Stimulated activated naive B cell treated with anti-CD40 and anti-IgM and Interleukin-4, amounts not matched to agents 10 μg/mL and 1 μg/mL and 100 μg/mL, for 72 hours (primary cell): Measurements from ENCODE around the gene TAF9B.
A peak's percentile ranks its signal among the peaks of the same experiment; 100 is the strongest.
"Not testable (repeated sequence)": the region's sequence is repeated elsewhere in the genome, so short reads cannot be mapped to it uniquely, and the experiment has no call there.

Experiments
- ATAC-seq, 2 donors: fragments of 150-1000 bp; cut with Tn5 transposase; replicated peaks; 2 replicates each; pipeline ENCODE4 v1.10.0; 2021; ENCODE audit warnings: moderate library complexity in 1 of 2
- DNase-seq: peaks from one replicate; pipeline ENCODE4 v3.0.0; 2021
- H3K27ac Mint-ChIP-seq: one replicate; pipeline ENCODE4 v1.8.0; 2022; ENCODE audit warnings: mild to moderate bottlenecking, mixed read lengths
- H3K27me3 Mint-ChIP-seq, 2 donors: one replicate each; pipeline ENCODE4 v1.8.0; 2022; ENCODE audit warnings: mixed read lengths in 2 of 2
- H3K36me3 Mint-ChIP-seq, 2 donors: one replicate each; pipeline ENCODE4 v1.8.0; 2022; ENCODE audit warnings: mixed read lengths in 2 of 2, mild to moderate bottlenecking in 1 of 2
- H3K4me1 Mint-ChIP-seq, 2 donors: one replicate each; pipeline ENCODE4 v1.8.0; 2022; ENCODE audit warnings: mixed read lengths in 2 of 2, mild to moderate bottlenecking in 1 of 2
- H3K4me3 Mint-ChIP-seq, 2 donors: one replicate each; pipeline ENCODE4 v1.8.0; 2022; ENCODE audit warnings: mild to moderate bottlenecking in 2 of 2, mixed read lengths in 2 of 2, moderate library complexity in 1 of 2
- H3K9me3 Mint-ChIP-seq, 2 donors: one replicate each; pipeline ENCODE4 v1.8.0; 2022; ENCODE audit warnings: mixed read lengths in 2 of 2, mild to moderate bottlenecking in 1 of 2

The TAF9B gene

DNA sequence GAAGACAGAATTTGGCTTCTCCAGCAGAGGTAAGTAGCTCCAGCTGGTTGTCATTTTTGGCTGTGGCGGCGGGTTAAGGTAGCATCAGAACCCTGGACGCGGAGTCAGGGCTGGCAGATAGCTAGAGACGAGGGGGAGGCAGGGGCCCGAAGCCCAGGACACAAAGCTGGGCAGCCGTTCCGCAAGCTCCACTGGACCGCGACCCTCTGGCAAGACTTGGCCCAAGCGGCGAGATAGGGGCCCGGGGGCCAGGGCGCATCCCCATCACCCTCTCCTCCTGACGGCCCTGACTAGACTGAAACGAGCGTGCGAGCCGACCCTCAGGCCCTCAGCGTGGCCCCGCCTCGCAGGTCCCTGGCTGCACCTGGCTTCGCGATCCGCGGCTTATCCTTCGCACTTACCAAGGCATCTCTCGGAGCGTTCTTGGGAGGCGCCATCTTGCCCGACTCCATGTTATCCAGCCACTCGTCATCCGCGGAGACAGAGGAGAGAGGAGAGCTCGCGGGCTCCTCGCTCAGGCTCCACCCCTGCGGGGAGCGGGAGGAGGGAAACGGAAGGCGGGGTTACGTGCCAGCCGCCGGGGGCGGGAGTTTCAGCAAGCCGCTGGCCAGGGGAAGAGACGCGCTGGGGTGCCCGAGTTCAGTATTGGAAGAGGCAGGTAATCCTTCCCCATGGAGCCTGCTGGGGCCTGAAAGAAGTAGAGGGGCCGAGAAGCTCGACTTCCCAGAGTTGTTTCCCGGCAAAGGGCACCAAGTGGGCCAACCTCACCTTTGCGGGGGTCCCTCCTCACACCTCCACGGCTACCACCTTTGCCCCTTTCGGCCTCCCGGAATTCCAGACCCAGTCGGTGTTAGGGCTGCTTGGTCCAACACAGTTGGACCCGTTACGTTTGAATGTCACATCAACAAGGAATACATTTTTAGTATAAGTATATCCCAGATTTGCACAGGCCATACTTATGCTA is at the start of gene TAF9B:
Gene TAF9B (minus strand): TSS at position 491 of the 964 bp plus-strand sequence. CDS start 39 bp downstream, at position 452.
- peaks cover 2 to 5% of the 10 kb centered on the region in 2 donors for H3K4me1 Mint-ChIP-seq
- peaks cover 0 to 2% of the 10 kb centered on the region in 2 donors for H3K36me3 Mint-ChIP-seq
- peak within 1 kb of the TSS; percentile 89 to 94 for H3K4me3 Mint-ChIP-seq
- peaks cover 4 to 8% of the 10 kb centered on the region in 2 donors for H3K9me3 Mint-ChIP-seq
- no peaks in the 10 kb centered on the region for H3K27me3 Mint-ChIP-seq
- peak; percentile 79 for DNase-seq
- peak within 1 kb of the TSS; percentile 94 for H3K27ac Mint-ChIP-seq
- ATAC-seq, result peak; percentile 97 to 98

DNA sequence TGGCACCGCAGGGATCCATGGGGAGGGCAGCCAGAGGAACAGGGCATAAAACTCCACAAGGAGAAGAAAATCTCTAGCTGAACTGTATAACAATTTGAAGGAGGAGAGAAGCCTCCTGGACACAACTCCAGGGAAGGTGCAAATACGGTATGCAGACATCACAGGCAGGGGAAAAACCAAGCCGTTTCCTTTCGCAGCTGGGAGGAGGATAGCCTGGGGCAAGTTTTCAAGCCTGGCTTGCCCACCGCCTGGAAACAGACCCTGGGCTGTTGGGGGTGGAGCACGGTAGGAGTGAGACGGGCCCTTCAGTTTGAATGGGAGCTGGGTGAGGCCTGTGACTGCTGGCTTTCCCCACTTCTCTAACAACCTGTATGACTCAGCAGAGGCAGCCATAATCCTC is 43.4 kb upstream of the TAF9B start:
- Mint-ChIP-seq H3K4me1 (no peaks in the 10 kb centered on the region), H3K27ac (no peak overlapping the region), H3K4me3 (no peak overlapping the region), H3K27me3 (peaks cover 15 to 18% of the 10 kb centered on the region in 2 donors), H3K9me3 (peaks cover 0 to 1% of the 10 kb centered on the region in 2 donors), H3K36me3 (no peaks in the 10 kb centered on the region)
- ATAC-seq (no peak), DNase-seq (no peak)

DNA sequence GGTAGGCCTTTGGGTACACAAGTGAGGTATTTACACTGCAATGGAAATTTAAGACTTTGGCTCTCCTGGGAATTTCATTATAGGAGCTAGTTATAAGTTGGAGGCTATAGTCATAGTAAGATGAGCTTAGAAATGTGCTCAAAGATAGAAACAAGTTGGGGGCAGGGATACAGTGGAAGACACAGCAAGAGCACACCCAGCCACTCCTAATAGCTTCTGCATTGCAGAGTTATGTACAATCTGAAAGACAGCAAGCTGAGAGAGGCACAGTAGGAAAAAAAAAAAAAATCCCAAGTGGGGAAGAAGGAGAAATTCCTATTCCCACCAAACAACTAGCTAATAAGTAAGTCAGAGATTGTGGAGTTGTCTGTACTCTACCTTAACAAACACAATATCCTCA is 41.9 kb upstream of the TAF9B start:
- Mint-ChIP-seq H3K36me3 (no peaks in the 10 kb centered on the region), H3K27me3 (peaks cover 16 to 18% of the 10 kb centered on the region in 2 donors), H3K9me3 (peaks cover 0 to 1% of the 10 kb centered on the region in 2 donors), H3K4me3 (no peak overlapping the region), H3K4me1 (no peaks in the 10 kb centered on the region), H3K27ac (no peak overlapping the region)
- no peak for DNase-seq
- ATAC-seq, result no peak

- Mint-ChIP-seq H3K27ac (no peak overlapping the region), H3K9me3 (no peaks in the 10 kb centered on the region), H3K36me3 (no peaks in the 10 kb centered on the region)
These were observed 28.6 kb upstream of the TAF9B start for GRCh38 chrX:78168065-78168464.

DNA sequence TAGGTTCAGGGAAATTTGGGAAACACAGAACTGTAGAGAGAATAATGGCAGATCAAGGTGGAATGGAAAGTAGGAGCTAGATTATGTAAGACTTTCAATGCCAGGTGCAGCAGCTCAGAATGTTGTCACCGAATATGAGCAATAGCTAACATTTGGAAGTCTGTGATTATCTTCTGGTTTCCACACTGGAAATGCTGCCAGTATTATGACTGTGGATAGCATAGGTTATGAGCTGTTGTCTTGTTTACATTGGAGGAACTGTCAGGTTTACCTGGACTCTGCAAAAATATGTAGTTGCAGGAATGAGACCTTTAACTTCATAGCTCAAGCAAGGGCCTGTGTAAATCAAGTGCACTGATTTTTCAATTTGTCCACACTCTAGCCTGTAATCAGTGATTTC is 26.0 kb upstream of the TAF9B start:
- no peak for ATAC-seq
- Mint-ChIP-seq H3K27me3 (no peaks in the 10 kb centered on the region), H3K27ac (no peak overlapping the region), H3K36me3 (no peaks in the 10 kb centered on the region), H3K4me1 (peaks cover 0 to 2% of the 10 kb centered on the region in 2 donors), H3K9me3 (no peaks in the 10 kb centered on the region), H3K4me3 (no peak overlapping the region)
- no peak for DNase-seq

More at GRCh38 chrX:78168065-78168464, 28.6 kb upstream of the TAF9B start:
- H3K4me3 Mint-ChIP-seq, result no peak overlapping the region
- ATAC-seq (no peak), DNase-seq (no peak)
- H3K4me1 Mint-ChIP-seq, result no peaks in the 10 kb centered on the region
- H3K27me3 Mint-ChIP-seq, result no peaks in the 10 kb centered on the region

GRCh38 chrX:78163175-78163574 is 23.7 kb upstream of the TAF9B start:
- H3K4me3 Mint-ChIP-seq, ATAC-seq, H3K27me3 Mint-ChIP-seq, H3K27ac Mint-ChIP-seq, H3K9me3 Mint-ChIP-seq, H3K4me1 Mint-ChIP-seq, DNase-seq, H3K36me3 Mint-ChIP-seq: not testable (repeated sequence)

DNA sequence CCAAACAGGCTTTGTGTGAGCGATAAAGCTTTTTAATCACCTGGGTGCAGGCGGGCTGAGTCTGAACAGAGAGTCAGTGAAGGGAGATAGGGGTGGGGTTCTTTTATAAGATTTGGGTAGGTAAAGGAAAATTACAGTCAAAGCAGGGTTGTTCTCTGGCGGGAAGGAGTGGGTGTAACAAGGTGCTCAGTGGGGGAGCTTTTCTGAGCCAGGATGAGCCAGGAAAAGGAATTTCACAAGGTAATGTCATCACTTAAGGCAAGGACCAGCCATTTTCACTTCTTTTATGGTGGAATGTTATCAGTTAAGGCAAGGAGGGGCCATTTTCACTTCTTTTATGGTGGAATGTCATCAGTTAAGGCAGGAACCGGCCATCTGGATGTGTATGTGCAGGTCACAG is 21.3 kb upstream of the TAF9B start:
- not testable (repeated sequence) for H3K27ac Mint-ChIP-seq, H3K36me3 Mint-ChIP-seq, H3K4me3 Mint-ChIP-seq, H3K4me1 Mint-ChIP-seq, DNase-seq, ATAC-seq, H3K9me3 Mint-ChIP-seq
- peaks cover 5 to 13% of the 10 kb centered on the region in 2 donors for H3K27me3 Mint-ChIP-seq

DNA sequence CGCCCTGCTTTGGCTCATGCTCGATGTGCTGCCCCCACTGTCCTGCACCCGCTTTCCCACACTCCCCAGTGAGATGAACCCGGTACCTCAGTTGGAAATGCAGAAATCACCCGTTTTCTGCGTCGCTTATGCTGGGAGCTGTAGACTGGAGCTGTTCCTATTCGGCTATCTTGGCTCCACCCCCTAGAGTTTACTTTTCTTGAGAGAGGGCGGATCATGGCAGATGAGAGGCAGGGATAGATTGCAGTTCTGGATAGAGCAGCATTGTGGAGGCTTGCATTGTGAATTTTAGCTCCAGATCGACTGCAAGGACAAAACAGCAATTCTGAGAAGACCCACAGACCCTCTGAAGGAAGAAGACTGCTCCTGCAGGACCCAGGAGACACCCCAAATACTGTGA is 18.4 kb upstream of the TAF9B start:
- H3K27me3 Mint-ChIP-seq, result peaks cover 5 to 21% of the 10 kb centered on the region in 2 donors
- not testable (repeated sequence) for H3K9me3 Mint-ChIP-seq, H3K27ac Mint-ChIP-seq, ATAC-seq, DNase-seq, H3K36me3 Mint-ChIP-seq, H3K4me1 Mint-ChIP-seq, H3K4me3 Mint-ChIP-seq

DNA sequence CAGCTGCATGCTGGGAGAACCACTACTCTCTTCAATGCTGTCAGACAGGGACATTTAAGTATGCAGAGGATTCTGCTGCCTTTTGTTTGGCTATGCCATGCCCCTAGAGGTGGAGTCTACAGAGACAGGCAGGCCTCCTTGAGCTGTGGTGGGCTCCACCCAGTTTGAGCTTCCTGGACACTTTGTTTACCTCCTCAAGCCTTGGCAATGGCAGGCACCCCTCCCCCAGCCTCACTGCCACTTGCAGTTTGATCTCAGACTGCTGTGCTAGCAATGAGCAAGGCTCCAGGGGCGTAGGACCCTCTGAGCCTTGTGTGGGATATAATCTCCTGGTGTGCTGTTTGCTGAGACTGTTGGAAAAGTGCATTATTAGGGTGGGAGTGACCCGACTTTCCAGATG is 17.9 kb upstream of the TAF9B start:
- ATAC-seq, H3K4me3 Mint-ChIP-seq: not testable (repeated sequence)

GRCh38 chrX:78147002-78147540 is 7.6 kb upstream of the TAF9B start:
- peaks cover 10 to 18% of the 10 kb centered on the region in 2 donors for H3K9me3 Mint-ChIP-seq
- not testable (repeated sequence) for H3K27ac Mint-ChIP-seq, H3K4me3 Mint-ChIP-seq, DNase-seq, H3K4me1 Mint-ChIP-seq, ATAC-seq, H3K36me3 Mint-ChIP-seq
- H3K27me3 Mint-ChIP-seq, result peaks cover 0 to 11% of the 10 kb centered on the region in 2 donors

More for the DNA sequence above, 17.9 kb upstream of the TAF9B start:
- H3K4me1 Mint-ChIP-seq, H3K9me3 Mint-ChIP-seq, H3K36me3 Mint-ChIP-seq, H3K27ac Mint-ChIP-seq, DNase-seq: not testable (repeated sequence)
- peaks cover 5 to 21% of the 10 kb centered on the region in 2 donors for H3K27me3 Mint-ChIP-seq

GRCh38 chrX:78140206-78140605 is 756 bp upstream of the TAF9B start:
- H3K36me3 Mint-ChIP-seq, result peaks cover 0 to 2% of the 10 kb centered on the region in 2 donors
- H3K27ac Mint-ChIP-seq, result peak overlapping the region; percentile 94
- DNase-seq (no peak), ATAC-seq (no peak)
- H3K27me3 Mint-ChIP-seq, result no peaks in the 10 kb centered on the region
- H3K4me3 Mint-ChIP-seq, result peak overlapping the region; percentile 71 to 89
- peaks cover 4 to 8% of the 10 kb centered on the region in 2 donors for H3K9me3 Mint-ChIP-seq
- H3K4me1 Mint-ChIP-seq, result peaks cover 2 to 5% of the 10 kb centered on the region in 2 donors

DNA sequence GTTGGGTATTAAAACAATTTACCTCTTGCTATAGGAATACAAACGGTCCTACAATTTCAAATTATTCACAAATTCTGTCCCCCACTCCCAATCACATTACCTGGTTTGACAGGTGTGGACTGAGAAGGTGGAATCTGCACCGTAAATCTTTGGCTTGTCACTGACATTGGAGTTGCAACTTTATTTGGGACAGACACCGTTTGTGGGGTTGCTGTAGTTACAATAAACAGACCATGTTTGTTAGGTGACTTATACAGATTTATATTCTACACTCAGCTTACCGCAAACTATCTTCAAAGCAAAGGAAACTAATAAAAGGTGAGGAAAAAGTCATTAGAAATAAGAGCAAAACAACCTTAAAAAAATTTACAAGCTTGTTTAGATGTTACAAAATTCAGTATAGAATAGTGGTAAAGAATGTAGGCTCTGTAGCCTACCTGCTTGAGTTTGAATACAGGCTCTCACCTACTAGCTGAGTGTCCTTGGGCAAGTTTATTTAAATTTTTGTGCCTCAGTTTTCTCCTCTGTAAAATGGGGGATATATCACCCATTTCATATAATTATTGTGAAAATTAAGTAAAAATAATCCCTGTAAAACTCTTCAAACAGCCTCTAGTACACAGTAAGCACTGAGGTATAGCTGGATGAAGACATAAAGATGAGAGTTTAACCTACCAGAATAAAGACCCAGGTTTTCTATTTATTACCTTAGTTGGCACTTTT is 6.1 kb downstream of the TAF9B start:
- Mint-ChIP-seq H3K27me3 (no peaks in the 10 kb centered on the region), H3K4me3 (no peak overlapping the region), H3K36me3 (peaks cover 2 to 3% of the 10 kb centered on the region in 2 donors), H3K27ac (no peak overlapping the region), H3K4me1 (peaks cover 0 to 2% of the 10 kb centered on the region in 2 donors), H3K9me3 (no peaks in the 10 kb centered on the region)
- no peak for ATAC-seq
- DNase-seq, result no peak

DNA sequence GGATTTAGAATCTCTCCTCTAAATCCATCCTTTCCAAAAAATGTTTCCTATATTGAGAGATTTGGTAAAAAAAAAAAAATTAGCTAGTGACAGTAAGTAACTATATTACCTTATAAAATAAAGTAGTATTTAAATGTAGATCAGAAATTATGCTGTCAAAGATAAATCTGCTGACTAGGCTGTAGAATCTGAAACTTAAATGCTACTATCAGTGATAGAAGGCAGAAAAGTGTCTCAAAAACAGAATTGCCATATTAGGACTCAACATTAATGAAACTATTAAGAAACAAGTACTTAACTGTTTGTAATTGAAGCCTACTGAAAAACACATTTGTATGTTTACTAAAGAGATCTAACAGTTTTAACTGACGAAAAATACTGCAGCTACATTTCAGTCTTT is 8.3 kb downstream of the TAF9B start:
- Mint-ChIP-seq H3K36me3 (peaks cover 2 to 11% of the 10 kb centered on the region in 2 donors), H3K4me1 (peaks cover 2 to 6% of the 10 kb centered on the region in 2 donors), H3K4me3 (no peak overlapping the region), H3K9me3 (no peaks in the 10 kb centered on the region), H3K27ac (no peak overlapping the region), H3K27me3 (no peaks in the 10 kb centered on the region)
- ATAC-seq (no peak), DNase-seq (no peak)

- no peaks in the 10 kb centered on the region for H3K27me3 Mint-ChIP-seq
- no peak for ATAC-seq
- no peak overlapping the region for H3K4me3 Mint-ChIP-seq
- H3K27ac Mint-ChIP-seq, result no peak overlapping the region
- DNase-seq, result no peak
- no peaks in the 10 kb centered on the region for H3K9me3 Mint-ChIP-seq
- H3K36me3 Mint-ChIP-seq, result peaks cover 2 to 11% of the 10 kb centered on the region in 2 donors
- H3K4me1 Mint-ChIP-seq, result peaks cover 2 to 6% of the 10 kb centered on the region in 2 donors
These were observed 9.1 kb downstream of the TAF9B start for GRCh38 chrX:78130396-78130795.
